Fibroblast of skin of abdomen (primary cell): ENCODE data around the gene ASIC1.

Source experiments
- DNase-seq: peaks from one replicate; pipeline ENCODE4 v3.0.0-alpha.2; 2013

ASIC1 gene

DNA sequence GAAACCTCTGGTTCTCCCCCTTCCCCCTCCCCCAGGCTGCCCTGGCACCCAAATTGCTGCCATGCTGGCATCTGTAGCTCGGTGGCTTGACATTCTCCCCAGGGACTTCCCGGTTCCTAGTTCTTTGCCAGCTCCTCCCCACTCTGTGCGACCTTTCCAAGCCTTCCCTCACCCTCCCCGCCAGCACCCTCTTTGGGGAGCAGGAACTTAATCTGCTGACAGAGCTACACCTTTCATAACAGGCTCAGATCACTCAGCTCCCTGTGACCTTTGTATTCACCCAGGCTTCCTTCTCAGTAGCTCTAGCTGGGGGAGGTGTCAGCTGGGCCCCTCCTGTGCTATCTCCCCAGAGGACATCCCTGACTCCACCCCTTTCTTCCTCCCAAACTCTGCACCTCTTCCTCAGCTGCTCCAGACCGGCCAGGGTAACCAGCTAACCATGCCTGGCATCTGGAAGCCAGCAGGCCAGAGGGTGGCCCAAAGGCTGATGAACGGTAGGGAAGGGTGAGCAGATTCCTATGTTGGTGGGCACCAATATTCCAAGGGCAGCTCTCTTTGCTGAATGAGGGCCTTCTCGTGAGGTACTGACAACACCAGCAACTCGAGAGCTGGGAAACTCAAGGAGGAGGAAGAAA lies 52.8 kb downstream of the ASIC1 start:
- no peak for DNase-seq

DNA sequence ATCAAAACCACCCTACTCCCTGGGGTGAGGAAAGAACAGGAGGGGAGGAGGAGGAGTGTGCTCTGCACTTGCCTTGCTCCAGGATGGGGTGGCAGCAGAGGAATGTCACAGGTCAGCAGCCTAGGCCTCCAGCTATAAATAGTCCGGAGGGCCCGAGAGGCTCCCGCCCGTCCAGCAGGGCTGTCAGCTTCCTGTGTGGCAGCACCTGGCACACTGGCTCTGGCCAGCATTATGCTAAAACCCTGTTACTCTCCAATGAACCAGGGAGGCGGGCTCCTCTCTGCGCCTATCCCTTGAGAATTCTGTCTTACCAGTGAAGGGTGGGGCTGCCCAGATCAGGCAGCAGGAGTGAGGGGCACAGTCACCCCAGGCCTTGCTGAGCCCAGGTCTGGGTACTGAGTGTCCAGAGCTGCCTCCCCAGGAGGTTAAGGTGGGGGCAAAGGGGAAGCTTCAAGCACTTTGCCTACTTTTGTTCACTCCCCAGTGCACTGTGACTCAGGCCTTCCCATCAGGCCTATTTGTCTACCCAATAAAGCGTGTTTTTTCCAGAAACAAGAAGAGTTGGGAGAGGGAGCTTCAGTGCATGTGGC lies 53.5 kb downstream of the ASIC1 start:
- DNase-seq: no peak

DNA sequence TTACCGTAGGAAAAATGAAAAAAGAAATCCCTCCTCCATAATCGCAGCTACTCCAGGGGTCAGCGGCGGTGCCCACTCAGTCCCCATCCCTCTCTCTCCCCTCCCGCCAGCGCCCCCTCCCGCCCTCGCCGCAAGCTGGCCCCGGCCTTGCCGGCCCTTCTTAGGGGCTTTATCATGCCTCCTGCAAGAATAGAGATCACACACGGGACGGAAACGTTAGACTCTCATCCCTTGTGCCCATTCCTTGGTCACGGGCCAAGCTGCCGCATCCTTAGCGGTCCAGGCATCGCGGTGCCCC lies 53.9 kb downstream of the ASIC1 start:
- no peak for DNase-seq

GRCh38 chr12:50111693-50112455 lies 54.5 kb downstream of the ASIC1 start, which contains the start of gene COX14:
Gene COX14, plus strand, starts transcription at chr12:50112236. Its CDS starts 7,808 bp downstream, at chr12:50120044.
- peak; percentile 100 for DNase-seq

DNA sequence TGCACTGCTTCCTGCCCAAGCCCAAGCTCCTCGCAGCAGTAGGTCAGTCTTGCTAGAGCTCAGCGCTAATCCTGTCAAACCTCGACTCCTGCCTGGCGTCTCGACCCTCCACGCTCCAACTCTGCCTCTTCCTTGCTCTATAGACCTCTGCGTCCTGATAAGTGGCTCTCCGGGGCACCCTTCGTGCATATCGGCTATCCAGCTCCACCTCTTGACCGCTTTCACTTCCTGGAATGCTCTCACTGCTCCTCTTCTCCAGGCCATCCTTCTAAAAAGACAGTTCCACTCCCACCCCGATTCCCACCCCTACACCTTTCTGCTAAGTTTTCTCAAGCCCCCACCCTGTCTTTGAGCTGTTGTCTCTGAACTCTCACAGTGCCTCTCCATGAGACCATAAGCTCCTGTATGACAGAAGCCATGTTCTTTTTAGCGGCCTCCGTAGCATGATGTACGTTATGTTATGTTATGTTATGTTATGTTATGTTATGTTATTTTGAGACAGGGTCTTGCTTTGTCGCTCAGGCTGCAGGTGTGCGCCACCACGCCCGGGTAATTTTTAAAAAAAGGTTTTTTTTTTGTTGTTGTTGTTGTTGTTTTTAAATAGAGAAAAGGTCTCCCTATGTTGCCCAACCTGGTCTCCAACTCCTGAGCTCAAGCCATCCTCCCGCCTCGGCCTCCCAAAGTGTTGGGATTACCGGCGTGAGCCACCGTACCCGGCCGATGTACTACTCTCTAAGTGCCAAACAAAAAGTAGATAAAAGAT lies 55.2 kb downstream of the ASIC1 start:
- no peak for DNase-seq

DNA sequence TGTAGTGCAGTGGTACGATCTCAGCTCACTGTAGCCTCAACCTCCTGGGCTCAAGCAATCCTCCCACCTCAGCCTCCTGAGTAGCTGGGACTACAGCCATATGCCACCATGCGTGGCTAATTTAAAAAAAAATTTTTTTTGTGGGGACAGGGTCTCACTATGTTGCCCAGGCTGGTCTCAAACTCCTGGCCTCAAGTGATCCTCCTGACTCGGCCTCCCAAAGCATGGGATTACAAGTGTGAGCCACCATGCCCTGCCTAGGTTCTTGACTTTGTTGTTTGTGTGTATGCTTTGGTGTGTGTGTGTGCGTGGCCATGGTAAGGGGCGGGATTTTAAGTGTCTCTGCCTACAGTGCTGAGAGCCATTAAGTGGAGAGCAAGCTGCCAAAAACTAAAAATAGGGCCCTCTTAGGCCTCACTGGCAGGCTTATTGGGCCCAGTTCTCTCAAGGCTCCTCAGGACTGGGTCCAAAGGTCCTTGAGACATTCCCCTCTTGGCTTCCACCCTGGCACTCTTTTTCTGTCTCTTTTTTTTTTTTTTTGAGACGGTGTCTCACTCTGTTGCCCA lies 59.7 kb downstream of the ASIC1 start:
- no peak for DNase-seq

DNA sequence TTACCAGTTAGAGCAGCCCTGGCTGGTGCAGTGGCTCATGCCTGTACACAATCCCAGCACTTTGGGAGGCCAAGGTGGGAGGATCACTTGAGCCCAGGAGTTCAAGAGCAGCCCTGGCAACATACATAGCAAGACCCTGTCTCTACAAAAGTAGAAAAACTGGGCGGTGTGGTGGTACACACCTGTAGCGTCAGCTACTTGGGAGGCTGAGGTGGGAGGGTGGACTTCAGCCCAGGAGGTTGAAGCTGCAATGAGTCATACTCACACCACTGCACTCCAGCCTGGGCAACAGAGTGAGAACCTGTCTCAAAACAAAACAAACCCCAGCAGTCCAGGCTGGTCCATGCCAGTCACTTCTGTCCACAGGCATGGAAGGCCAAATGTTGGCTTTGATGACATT lies 62.0 kb downstream of the ASIC1 start:
- no peak for DNase-seq

DNA sequence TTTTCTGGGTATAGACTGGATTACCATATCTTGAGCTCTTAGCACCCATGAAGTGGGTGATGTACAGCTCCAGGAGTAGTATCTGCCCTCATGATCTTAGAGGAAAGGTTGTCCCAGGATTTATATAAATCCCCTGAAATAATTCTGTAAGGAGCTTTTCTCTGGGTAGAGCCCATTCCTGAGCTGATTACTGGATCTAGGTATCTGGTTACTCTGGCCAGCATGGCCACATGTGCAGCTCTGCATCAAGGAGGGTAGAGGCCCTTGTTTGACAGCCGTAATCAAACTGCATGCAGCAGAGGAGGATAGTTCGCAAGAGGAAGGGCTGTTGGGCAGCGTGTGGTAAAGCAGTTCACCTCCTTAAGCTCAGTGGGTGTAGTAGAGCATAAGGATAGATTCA lies 63.1 kb downstream of the ASIC1 start:
- no peak for DNase-seq

DNA sequence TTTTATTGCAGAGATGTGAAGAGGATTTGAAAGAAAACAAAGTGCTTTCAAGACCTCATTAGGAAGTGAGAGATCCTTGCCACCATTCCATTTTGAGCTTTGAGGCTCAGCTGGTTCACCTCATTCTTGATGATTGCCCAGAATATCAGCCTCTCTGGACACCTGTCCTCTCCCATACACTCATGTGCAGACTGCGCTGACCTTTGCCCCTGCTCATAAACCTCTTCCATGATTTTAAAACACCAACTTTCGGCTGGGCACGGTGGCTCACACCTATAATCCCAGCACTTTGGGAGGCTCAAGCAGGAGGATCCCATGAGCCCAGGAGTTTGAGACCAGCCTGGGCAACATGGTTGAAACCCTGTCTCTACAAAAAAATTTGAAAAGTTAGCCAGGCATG lies 63.6 kb downstream of the ASIC1 start:
- no peak for DNase-seq

GRCh38 chr12:50121641-50122040 lies 64.2 kb downstream of the ASIC1 start:
- DNase-seq: no peak

- no peak for DNase-seq
Observed at GRCh38 chr12:50123203-50123602, 65.8 kb downstream of the ASIC1 start.

DNA sequence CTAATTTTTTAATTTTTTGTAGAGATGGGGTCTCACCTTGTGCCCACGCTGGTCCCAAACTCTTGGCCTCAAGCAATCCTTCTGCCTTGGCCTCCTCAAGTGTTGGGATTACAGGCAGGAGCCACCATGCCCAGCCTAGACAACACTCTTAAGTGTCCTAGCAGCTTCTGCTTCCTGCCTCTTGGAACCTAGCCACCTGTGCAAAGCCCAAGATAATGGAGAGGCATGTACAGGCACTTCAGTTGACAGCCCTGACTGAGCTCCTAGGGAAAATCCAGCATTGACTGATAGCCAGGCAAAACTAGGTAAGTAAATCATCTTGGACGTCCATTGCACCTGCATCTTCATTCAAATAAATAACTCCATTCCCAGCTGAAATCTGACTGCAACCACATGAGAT lies 70.2 kb downstream of the ASIC1 start:
- no peak for DNase-seq

DNA sequence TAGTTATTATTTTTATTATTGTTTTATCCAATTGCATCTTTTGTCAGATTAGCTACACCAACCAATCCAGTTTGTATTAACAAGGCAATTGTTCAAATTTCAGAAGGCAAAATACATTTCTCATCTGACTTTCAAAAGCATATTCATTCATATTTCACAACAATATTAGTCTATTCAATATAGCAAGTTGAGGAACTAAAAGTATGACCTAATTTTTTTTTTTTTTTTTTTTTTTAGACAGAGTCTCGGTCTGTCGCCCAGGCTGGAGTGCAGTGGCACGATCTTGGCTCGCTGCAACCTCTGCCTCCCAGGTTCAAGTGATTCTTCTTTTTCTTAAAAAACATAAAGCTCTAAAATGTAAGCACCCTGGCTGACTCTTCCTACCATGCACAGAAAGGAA lies 71.9 kb downstream of the ASIC1 start:
- DNase-seq: no peak

- peak; percentile 49 for DNase-seq
Observed at GRCh38 chr12:50132505-50133135, 75.2 kb downstream of the ASIC1 start.
